Muscle of arm (tissue), 12 donors: ENCODE results near the gene DOCK1. TPM values are rescaled to one million over a fixed set of nuclear protein-coding genes. Genes with fewer than 3 reads are reported as not detected.
"Not testable (repeated sequence)": the region's sequence is repeated elsewhere in the genome, so short reads cannot be mapped to it uniquely, and the experiment has no call there.

Source experiments
- DNase-seq: peaks from one replicate; pipeline ENCODE4 v3.0.0-alpha.2; 2013
- polyA plus RNA-seq, 12 donors: library from polyadenylated mRNA; unstranded; fragments of 120-200 nt; gene quantifications; one replicate each; pipeline ENCODE4 v1.2.1, GENCODE V29; 2013; ENCODE audit not compliant: insufficient read length in 12 of 12

Gene DOCK1
- polyA plus RNA-seq, 12 donors = 17.7 to 53.4 (median 34.0) TPM; not detected in 1

DNA sequence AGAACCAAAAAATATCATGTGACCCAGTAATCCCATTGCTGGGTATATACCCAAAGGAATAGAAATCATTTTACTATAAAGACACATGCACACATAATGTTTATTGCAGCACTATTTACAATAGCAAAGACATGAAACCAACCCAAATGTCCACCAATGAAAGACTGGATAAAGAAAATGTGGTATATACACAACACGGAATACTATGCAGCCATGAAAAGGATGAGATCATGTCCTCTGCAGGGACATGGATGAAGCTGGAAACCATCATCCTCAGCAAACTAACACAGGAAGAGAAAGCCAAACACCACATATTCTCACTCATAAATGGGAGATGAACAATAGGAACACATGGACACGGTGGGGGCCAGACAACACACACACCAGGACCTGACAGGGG, 5.7 kb upstream of the DOCK1 start:
- DNase-seq = not testable (repeated sequence)

- DNase-seq = no peak
These were observed 3.1 kb upstream of the DOCK1 start for GRCh38 chr10:126902157-126902556.

DNA sequence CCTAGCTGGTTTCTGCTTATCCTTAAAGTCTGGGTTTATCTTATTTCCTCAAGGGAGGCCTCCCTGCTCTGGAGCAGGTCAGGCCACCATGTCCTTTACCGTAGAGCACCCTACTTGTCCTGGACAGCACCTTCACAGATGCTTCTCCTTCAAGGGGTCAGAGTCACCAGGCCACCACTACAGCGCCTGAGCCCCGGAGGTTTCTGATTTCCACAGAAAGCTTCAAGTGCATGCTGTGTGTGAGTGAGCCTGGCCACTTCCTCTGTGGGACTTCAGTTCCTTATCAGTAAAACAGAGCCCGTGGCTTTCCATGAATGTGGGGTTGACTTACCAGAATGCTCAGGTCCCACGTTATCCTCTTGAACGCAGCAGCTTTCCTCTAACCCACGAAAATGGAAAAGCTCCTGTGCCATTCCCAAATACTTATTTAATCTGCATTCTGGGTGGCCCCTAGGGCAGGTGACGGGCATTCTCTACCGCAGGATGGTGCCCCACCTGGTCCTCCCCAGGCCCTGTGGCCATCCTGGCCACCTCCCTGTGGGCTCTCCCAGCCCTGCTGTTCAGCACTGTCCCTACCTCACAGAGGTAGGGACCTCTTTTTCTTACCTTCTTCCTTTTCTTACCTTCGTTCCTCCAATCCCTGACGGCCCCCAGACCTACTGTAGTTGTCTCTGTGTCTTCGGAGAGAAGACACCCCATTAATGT, 1.4 kb upstream of the DOCK1 start:
- no peak for DNase-seq

DNA sequence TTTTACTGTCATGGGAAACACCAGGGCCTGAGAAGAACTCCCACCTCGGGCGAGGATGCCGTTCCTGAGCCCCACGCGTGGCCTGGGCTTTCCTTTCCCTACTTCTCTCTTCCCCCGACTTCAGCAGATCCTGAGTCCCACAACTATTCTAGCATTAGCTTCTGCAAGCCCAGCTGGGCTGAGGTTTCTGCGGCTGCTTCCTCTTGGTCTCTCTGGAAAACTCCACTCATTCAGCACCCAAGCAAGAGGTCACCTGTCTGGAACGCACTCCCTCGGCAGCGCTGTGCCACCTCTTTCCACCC, 761 bp upstream of the DOCK1 start:
- DNase-seq = no peak

DNA sequence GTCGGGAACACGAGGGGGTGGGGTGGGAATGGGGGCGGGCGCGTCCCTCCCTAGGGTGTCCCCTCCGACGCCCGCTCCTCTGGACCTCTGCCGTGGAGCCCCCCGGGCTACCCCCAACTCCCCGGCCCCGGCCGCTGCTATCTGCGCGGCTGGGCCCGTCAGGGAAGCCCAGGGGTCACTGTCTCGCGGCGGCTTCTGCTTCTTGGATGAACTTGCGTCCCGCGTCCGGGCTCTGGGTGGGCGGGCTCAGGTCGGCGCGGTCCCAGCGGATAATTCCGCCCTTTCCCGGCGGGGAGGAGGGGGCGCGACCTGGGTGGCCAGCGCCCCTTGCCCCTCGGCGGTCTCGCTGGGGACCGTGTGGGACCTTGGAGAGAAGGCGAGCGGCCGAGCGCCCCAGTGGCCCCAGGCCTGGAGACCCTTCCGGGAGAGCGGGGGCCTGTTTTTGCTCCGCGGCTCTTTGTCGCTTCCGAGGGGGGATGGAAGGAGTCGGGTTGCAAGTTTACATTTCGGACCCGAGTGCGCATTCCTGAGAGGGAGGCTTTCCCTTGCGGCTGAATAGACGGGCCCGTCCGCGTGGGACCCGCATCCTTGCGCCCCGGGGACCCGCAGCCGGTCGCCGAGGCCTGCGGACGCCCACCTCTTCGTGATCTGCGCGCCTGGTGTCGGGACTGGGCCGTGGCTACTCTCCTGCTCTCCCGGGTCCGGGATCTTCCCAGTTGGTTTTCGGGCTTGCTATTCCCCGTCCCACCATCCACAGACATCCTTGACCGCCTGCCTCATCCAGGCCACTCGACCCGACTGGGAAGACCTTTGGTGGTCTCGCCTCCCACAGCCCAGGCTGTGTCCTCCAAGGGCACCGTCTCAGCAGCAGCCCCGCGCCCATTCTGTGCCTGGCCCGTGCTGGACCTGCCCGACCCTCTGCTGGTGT, 812 bp downstream of the DOCK1 start:
- DNase-seq = no peak

GRCh38 chr10:126906704-126907422, 1.6 kb downstream of the DOCK1 start:
- no peak for DNase-seq

DNA sequence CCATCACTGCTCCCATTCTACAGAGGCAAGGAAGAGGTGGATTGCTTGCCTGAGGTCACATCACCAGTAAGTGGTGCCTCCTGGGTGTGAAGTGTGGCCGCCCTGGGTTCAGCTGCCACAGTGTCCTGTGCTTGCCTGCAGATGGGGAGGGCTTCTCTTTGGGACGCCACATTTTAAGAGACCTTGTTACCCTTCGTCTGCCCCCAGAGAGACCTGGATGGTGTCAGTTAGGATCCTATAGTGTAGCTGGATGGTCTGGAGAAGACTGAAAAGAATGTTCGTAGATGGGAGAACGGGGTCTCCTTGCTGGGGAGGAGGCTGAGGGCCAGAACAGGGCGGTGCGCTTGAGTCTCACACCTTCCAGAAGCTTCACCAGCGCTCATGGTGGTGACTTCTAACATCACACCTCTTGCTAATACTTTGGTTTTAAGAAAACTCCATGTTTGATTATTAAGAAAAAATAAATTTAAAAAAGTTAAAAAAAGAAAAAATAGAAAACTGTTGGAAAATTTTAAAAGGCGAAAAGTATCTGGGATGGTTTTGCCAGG, 2.3 kb downstream of the DOCK1 start:
- no peak for DNase-seq

DNA sequence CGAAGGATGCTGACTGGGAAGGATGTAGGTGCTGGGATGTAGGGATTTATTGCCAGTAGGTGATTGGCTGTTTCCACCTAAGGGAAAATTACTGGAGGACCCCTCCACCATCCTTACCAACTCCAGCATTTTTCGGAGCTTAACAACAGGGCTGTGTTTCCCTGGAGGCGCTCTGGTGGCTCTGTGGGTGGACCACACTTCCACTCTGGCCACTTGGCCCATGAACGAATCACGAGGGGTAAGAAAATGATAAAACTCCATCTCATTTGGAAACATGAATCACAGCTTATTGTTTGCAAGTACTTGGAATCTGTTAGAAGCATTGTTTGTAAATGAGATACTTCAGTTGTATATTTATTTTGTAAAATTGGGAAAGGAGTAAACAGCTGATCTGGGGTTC, 3.0 kb downstream of the DOCK1 start:
- no peak for DNase-seq

GRCh38 chr10:126908729-126909128, 3.5 kb downstream of the DOCK1 start:
- no peak for DNase-seq

DNA sequence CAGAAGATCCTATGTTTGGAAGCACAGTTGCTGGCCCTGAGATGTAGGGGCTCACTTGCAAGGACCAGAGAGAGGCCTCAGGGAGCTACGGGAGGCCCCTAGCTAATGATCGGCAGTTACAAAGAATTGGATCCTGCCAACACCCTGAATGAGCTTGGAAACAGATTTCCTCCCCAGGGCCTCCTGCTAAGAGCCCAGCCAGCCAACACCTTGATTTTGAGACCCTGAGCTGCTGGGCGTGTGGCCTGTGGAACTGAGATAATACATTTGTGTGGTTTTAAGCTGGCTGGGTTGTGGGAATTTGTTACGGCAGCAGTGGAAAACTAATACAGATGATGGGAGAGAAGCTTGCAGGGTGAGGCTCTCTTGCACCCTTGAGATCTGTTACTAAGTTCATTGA, 3.9 kb downstream of the DOCK1 start:
- no peak for DNase-seq

DNA sequence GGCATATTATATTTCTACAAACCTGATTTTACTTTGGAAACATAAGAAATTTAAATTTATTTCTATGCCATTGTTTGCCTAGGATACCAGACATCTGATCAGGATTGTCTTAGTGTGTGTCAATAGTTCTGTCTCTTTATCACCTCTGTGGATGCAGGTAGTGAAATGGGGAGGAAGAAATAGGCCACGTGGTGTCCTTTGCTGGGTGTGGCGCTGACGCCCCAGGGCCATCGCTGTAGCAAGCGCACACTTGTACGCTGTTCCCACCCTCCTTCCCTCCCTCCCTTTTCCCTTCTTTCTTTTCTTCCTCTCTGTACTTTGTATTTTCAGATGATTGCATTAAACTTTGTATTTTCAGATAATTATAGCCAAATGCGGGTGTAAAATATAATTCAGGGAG, 5.0 kb downstream of the DOCK1 start:
- DNase-seq = no peak

- no peak for DNase-seq
These were observed 5.6 kb downstream of the DOCK1 start for GRCh38 chr10:126910798-126911197.

GRCh38 chr10:126911301-126911700, 6.1 kb downstream of the DOCK1 start:
- no peak for DNase-seq

DNA sequence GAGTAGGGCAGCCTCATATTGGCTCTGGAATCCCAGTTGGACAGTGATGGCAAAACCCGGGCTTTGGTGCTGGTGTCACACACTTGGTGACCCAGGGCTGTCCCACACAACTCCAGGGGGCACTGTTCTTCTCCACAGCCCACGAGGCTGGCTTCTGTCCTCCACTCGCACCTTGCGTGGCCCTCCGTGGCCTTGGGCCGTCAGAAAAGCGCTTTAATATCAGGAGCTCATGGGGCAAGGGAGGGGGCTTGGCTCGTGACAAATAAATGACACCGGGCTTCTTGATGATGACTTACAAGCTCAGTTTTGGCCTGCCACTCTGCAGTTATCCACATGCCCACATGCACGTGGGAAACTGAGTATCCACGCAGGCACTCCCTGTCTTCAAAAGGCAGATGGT, 8.1 kb downstream of the DOCK1 start:
- DNase-seq = no peak

DNA sequence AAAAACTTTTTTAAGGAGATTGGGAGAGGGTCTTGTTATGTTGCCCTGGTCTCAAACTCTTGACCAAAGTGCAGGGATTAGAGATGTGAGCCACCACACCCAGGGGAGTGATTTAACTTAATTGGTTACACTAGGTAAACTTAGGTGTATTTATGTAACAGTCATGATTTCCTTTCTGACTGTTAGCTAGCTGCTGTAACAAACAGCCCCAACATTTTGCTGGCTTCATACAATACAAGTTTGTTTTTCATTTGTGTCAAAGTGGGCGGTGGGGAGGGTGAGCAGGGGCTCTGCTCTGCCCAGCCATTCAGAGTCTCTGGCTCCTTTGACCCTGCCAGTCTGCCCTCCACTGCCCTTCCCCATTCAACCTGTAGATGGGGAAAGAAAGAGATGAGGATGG, 9.3 kb downstream of the DOCK1 start:
- DNase-seq = no peak

DNA sequence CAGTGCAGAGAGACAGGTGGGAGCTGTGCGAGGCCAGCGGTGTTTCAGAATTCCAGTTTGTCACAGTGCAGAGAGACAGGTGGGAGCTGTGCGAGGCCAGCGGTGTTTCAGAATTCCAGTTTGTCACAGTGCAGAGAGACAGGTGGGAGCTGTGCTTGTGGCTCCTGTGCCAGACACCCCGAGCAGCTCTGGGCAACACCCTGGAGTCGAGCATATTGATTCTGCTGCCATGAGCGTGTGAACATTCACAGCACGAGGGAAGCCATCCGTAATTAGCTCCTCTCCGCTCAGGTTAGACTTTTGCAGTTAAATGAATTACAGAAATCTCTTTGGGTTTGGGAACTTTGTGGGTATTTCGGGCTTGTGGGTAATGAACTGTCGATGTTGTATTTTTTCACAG, 11.7 kb downstream of the DOCK1 start:
- not testable (repeated sequence) for DNase-seq

GRCh38 chr10:126917375-126917774, 12.1 kb downstream of the DOCK1 start:
- DNase-seq = no peak

DNA sequence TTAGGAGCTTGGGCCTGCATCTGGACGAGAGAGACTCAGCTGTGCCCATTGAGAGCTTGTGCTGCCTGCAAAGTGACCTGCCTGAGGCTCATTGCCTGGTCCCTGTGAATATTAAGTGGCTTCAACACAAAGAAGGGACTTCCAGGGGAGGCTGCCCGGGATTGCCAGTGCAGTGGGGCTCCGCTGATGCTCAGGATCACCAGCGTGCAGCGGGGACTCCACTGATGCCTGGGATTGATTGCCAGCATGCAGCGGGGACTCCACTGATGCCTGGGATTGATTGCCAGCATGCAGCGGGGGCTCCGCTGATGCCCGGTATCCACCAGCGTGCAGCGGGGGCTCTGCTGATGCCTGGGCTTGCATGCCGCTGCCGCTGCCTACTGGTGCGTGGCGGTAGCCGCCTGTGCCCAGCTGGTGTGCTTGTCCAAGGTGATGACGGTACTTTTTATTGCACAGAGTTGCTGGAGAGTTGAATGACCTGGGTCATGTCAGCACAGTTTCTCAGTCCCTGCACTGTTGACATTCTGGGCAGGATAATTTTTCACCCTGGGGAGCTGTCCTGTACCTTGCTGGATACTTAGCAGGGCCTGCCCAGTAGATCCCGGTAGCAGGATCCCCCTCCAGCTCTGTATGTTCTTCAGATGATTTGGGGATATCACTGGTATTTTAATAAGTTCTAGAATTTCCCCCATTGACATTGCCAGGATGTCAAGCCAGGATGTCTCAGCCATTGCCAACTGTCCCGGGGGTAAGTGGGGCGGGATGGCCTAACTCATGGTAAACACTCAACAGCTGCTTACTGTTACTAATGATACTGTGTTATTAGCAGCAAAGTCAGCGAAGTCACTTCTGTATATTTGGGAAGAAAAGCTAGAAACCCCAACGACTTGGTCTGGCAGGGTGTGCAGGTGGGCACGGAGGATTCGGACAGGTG, 13.0 kb downstream of the DOCK1 start:
- DNase-seq = no peak

DNA sequence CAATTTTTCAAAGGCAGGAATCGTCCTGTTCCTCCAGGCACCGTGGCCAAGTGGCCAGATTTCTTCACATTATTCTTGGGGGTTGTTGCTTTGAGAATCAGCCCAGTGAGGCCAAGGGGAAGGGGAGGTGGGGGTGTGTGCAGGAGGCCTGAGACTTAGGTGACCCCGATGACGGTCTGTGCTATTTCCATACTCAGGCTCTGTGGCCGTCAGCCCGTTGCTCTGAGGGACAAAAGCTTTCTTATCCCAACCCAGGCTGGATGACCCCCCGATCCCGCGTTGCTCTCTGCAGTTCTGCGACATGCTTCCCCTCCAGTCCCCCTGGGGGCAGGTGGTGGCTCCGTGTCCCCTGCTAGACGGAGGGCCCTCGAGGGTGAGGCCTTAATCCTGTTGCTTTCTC, 14.2 kb downstream of the DOCK1 start:
- no peak for DNase-seq

- DNase-seq = no peak
These were observed 15.9 kb downstream of the DOCK1 start for GRCh38 chr10:126921162-126921561.

DNA sequence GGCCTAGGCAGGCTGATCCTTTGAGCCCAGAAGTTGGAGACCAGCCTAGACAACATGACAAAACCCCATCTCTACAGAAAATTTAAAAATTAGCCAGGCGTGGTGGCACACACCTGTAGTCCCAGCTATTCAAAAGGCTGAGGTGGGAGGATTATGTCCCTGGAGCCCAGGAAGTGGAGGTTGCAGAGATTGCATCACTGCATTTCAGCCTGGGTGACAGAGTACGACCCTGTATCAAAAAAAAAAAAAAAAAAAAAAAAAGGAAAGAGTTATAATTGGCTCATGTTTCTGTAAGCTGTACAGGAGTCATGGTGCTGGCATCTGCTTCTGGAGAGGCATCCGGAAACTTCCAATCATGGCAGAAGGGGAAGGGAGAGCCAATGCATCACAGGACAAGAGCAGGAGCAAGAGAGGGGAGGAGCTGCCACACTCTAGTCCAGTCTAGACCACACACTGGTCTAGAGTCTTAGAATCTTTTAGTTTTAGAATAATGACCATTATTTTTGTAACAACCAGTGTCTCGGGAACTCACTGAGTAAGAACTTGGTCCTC, 16.8 kb downstream of the DOCK1 start:
- no peak for DNase-seq
